SK-N-MC (cell line): ENCODE data around the gene MAPRE3.

Experiments used
- DNase-seq: peaks from one replicate; pipeline ENCODE4 v3.0.0-alpha.2; 2011; ENCODE audit warnings: low read depth, low spot score
- H3K27ac ChIP-seq: fragments of 200-600 bp; sonication (generic); 2 replicates; pipeline ENCODE4 v1.5.1; 2016; ENCODE audit warnings: mixed run types
- H3K36me3 ChIP-seq: fragments of 200-600 bp; sonication (generic); 2 replicates; pipeline ENCODE4 v1.6.1; 2017; ENCODE audit warnings: antibody characterized with exemption, low read length, mixed read lengths; ENCODE audit not compliant: insufficient read depth
- H3K4me3 ChIP-seq: fragments of 200-600 bp; sonication (generic); 2 replicates; pipeline ENCODE4 v1.5.1; 2016
- H3K9ac ChIP-seq: fragments of 200-600 bp; sonication (generic); 2 replicates; pipeline ENCODE4 v1.8.0; 2017; ENCODE audit warnings: mixed run types, mixed read lengths; ENCODE audit not compliant: insufficient read length
- H3K9me3 ChIP-seq: fragments of 200-600 bp; sonication (generic); 2 replicates; pipeline ENCODE4 v1.6.1; 2017; ENCODE audit warnings: low read depth, mild to moderate bottlenecking, antibody characterized with exemption, low read length, moderate library complexity, mixed read lengths
- EZH2 ChIP-seq: fragments of 200-600 bp; sonication (generic); IDR thresholded peaks from one replicate; pipeline ENCODE4 v1.6.1; 2017; ENCODE audit warnings: antibody characterized with exemption
- FOXP2 ChIP-seq: optimal IDR thresholded peaks from 2 replicates; pipeline ENCODE3; 2011; ENCODE audit warnings: mild to moderate bottlenecking, moderate library complexity; ENCODE audit not compliant: insufficient read depth; ENCODE audit errors: extremely low read length, control extremely low read depth
- POLR2AphosphoS5 ChIP-seq: IDR thresholded peaks from 2 replicates; pipeline ENCODE4 v1.6.1; 2012; ENCODE audit warnings: mild to moderate bottlenecking, low read depth, low read length, borderline replicate concordance

Gene MAPRE3

DNA sequence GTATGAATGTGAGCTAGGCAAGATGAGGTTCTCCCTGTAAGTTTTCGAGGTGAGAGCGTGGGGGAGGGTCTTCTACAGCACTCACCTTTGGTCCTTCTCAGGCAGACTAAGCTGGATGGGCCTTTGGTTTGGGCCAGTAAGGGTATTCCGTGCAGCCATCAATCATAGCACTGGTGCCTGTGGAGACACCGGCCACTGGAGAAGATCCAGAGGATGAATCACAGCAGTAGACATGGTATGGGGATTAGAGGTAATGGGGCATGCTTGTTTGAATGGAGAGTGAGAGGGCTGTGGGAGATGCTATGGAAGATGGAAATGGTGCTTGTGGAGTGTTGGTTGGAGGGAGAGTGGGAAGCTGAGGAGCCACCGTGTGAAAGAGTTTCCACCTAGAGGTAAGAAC is 16.1 kb downstream of the MAPRE3 start:
- Histone ChIP-seq H3K27ac (no peak overlapping the region), H3K9ac (no peak overlapping the region), H3K9me3 (no peaks in the 10 kb centered on the region), H3K36me3 (no peaks in the 10 kb centered on the region), H3K4me3 (no peak overlapping the region)
- TF ChIP-seq EZH2 (no peak), FOXP2 (no peak), POLR2AphosphoS5 (no peak)
- DNase-seq, result no peak

DNA sequence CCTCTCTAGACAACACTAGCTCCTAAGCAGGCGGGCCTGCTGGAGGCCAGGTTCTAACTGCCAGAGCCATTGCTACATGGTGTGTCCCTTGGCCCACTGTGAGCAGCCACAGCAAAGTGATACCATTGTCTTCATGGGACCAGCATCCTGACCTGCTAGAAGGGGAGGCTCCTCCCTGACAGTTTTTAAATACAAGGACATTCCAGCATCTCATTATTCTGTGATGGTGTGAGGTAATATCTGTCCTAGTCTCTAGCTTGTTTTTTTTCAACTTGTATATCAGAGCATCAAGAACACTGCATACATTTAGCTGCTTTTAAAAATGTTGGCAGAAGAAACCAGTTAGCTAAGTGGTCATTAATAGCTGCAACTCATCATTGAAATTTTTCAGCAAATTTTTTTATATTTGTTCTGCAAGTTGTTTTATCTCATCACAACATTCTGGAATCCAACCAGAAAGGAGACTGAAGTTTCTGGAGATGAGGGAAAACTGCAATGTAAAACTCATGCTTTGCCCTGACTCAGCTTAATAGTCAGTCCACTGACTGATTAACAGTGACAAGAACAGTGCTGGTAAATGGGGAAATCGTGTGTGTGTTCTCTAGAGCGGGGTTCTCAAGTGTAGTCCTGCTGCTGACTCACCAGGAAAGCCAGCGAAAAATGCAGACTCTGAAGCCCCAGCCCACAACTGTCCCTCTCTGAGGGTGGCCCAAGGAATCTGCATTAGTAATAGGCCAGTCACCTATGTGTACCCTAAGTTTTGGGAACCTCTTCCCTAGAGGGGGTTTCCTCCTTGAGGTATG is 17.8 kb downstream of the MAPRE3 start:
- no peak overlapping the region for H3K9ac ChIP-seq
- no peak overlapping the region for H3K27ac ChIP-seq
- TF ChIP-seq FOXP2 (no peak), EZH2 (no peak), POLR2AphosphoS5 (no peak)
- no peaks in the 10 kb centered on the region for H3K36me3 ChIP-seq
- DNase-seq, result no peak
- no peak overlapping the region for H3K4me3 ChIP-seq
- H3K9me3 ChIP-seq, result no peaks in the 10 kb centered on the region

DNA sequence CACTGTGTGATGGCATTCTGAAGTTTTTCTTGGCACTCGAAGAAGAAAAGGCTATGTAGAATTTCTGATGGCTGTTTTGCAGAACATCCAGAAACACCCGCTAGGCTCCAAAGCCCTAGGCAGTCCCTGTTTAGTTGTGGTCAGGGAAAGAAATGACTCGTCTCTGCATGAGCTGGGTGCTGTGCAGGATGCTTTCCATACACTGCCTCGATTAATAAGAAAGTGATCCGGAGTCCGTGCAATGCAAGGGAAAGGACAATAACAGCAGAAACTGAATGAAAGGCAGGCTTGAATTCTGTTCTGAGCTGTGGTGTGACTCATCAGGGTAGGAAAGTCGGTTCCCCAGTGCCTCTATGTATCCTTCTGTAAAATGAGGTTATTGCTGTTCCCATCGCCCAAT is 18.7 kb downstream of the MAPRE3 start:
- H3K4me3 ChIP-seq, result no peak overlapping the region
- DNase-seq, result no peak
- no peak overlapping the region for H3K9ac ChIP-seq
- H3K9me3 ChIP-seq, result no peaks in the 10 kb centered on the region
- H3K27ac ChIP-seq, result no peak overlapping the region
- TF ChIP-seq EZH2 (no peak), POLR2AphosphoS5 (no peak), FOXP2 (no peak)
- H3K36me3 ChIP-seq, result no peaks in the 10 kb centered on the region

DNA sequence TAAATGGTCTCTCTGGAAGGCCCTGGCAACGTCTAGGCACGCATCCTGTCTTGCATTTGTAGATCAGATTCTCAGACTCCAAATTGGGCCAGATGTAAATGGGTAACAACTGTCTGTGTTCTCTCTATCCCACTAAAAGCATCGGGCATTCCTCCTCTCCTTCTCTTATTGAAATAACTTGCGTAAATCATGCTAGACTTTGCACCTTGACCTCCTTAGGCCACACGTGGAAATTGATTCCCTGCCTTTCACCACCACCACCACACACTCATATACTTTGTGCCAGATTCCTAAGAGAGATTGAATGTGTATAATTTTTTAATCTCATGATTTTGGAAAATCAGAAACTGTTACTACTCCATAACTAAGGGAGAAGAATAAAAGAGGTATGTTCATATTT is 21.3 kb downstream of the MAPRE3 start:
- H3K9me3 ChIP-seq, result no peaks in the 10 kb centered on the region
- DNase-seq, result no peak
- no peak overlapping the region for H3K27ac ChIP-seq
- H3K36me3 ChIP-seq, result no peaks in the 10 kb centered on the region
- H3K9ac ChIP-seq, result no peak overlapping the region
- TF ChIP-seq FOXP2 (no peak), EZH2 (no peak), POLR2AphosphoS5 (no peak)
- H3K4me3 ChIP-seq, result no peak overlapping the region

DNA sequence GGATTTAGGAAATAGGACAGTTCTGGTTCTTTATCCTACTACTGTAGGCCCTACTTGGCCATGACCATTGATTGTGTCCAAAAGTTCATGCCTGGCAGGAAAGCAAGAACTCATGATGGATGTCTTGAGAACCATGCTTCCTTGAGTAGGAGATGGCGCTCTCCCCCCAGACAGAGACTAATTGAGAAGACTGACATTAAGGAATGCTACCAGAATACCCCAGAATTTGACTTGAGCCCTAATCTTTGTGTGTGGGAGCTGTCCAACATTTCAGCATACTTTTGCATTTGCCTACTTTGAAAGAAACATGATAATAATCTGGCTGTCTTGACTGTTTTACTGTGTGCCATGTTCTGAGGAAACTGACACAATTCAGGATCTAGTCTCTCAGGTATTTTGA is 23.3 kb downstream of the MAPRE3 start:
- no peak for TF ChIP-seq FOXP2
- TF ChIP-seq EZH2, result no peak
- Histone ChIP-seq H3K4me3 (no peak overlapping the region), H3K27ac (no peak overlapping the region), H3K9me3 (no peaks in the 10 kb centered on the region), H3K9ac (no peak overlapping the region), H3K36me3 (no peaks in the 10 kb centered on the region)
- DNase-seq, result no peak

DNA sequence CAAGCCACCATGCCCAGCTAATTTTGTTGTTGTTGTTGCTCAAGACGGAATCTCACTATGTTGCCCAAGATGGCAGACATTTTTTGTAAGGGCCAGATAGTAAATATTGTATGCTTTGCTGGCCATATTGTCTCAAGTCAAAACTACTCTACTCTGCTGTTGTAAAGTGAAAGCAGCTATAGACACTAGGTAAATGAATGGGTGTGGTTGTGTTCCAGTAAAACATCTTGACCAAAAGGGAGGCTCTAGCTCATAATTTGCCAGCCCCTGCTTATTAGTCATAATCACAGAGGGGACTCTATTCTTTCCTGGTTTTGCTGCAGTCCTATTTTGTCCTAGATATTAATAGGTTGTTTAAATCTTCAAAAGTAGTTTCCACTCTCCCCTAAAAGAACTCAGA is 24.5 kb downstream of the MAPRE3 start:
- no peak overlapping the region for H3K27ac ChIP-seq
- H3K9me3 ChIP-seq, result no peaks in the 10 kb centered on the region
- no peak overlapping the region for H3K4me3 ChIP-seq
- no peaks in the 10 kb centered on the region for H3K36me3 ChIP-seq
- DNase-seq, result no peak
- no peak overlapping the region for H3K9ac ChIP-seq
- TF ChIP-seq POLR2AphosphoS5 (no peak), FOXP2 (no peak), EZH2 (no peak)

DNA sequence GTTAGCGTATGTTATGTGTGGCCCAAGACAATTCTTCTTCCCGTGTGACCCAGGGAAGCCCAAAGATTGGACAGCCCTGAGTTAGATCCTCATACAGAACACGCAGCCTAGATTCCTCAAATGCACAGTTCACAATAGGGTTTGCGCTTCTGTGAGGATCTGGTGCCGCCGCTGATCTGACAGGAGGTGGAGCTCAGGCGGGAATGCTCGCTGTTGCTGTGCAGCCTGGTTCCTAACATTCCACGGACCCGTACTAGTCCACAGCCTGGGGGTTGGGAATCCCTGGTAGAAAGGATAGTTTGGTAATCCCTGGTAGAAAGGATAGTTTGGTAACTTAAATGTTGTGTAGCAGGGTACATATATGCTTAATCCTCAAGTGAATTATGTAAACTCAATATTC is 27.0 kb downstream of the MAPRE3 start:
- H3K9me3 ChIP-seq, result no peaks in the 10 kb centered on the region
- H3K9ac ChIP-seq, result no peak overlapping the region
- no peak overlapping the region for H3K27ac ChIP-seq
- TF ChIP-seq EZH2 (no peak), POLR2AphosphoS5 (no peak), FOXP2 (no peak)
- H3K4me3 ChIP-seq, result no peak overlapping the region
- no peaks in the 10 kb centered on the region for H3K36me3 ChIP-seq
- DNase-seq, result no peak

DNA sequence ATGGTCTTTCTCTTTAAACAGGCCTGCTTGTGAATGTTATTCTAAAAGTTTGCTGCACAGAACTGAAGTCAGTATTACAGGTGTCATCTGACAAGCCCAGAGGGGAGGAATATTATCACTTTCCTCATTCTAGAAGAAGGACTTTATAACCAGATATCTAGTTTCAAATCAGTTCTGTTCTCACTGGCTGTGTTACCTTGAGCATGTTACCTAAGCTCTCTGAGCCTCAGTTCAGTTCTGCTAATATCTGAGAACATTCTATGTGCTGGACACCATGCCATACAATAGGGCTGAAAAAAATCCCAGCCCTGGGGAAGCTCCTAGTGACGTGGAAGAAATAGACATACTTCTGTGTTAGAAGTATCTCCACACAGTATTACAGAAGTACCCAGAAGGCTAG is 27.9 kb downstream of the MAPRE3 start:
- no peak overlapping the region for H3K27ac ChIP-seq
- no peaks in the 10 kb centered on the region for H3K9me3 ChIP-seq
- no peak for TF ChIP-seq POLR2AphosphoS5
- no peak for TF ChIP-seq FOXP2
- H3K36me3 ChIP-seq, result no peaks in the 10 kb centered on the region
- no peak overlapping the region for H3K4me3 ChIP-seq
- no peak overlapping the region for H3K9ac ChIP-seq
- no peak for DNase-seq

DNA sequence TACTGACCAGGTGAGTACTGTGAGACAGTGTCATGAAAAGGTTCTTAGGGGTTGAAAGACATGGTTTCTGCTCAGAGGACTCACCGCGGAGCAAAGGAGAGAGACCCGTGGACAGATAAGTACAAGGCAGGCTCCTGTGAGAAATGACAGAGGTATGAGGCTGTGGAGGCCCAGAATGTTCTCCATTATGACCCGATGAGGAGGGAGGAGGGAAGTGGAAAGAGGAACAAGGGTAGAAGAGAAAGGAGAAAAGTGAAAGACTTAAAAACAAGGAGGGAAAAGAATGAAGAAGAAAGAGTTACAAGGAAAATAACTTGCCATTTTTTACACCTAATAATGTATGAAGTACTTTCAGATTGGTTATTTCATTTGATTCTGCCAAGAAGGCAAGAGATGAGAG is 29.8 kb downstream of the MAPRE3 start:
- Histone ChIP-seq H3K9ac (no peak overlapping the region), H3K9me3 (no peaks in the 10 kb centered on the region), H3K27ac (no peak overlapping the region), H3K4me3 (no peak overlapping the region), H3K36me3 (no peaks in the 10 kb centered on the region)
- no peak for DNase-seq
- TF ChIP-seq EZH2 (no peak), POLR2AphosphoS5 (no peak)
